MM.1S (cell line): ENCODE results near the gene RETSAT.

Experiments
- DNase-seq: peaks from one replicate; pipeline ENCODE4 v3.0.0-alpha.2; 2015
- H2AFZ ChIP-seq: fragments of 300-600 bp; sonication (generic); 2 replicates; pipeline ENCODE4 v1.6.0; 2016; ENCODE audit warnings: antibody characterized with exemption, low read length
- H3F3A ChIP-seq: fragments of 300-600 bp; sonication (generic); 2 replicates; pipeline ENCODE4 v1.6.1; 2016; ENCODE audit warnings: mild to moderate bottlenecking, antibody characterized with exemption, low read length, moderate library complexity, mixed read lengths; ENCODE audit not compliant: insufficient read depth
- H3K27ac ChIP-seq: fragments of 300-600 bp; sonication (generic); 2 replicates; pipeline ENCODE4 v1.5.1; 2016; ENCODE audit warnings: mild to moderate bottlenecking, low read length
- H3K27me3 ChIP-seq: fragments of 300-600 bp; sonication (generic); replicated peaks from 2 replicates; pipeline ENCODE4 v1.6.0; 2016; ENCODE audit warnings: low read length; ENCODE audit not compliant: insufficient read depth
- H3K36me3 ChIP-seq: fragments of 300-600 bp; sonication (generic); replicated peaks from 2 replicates; pipeline ENCODE4 v1.6.1; 2016; ENCODE audit warnings: mild to moderate bottlenecking, low read length, mixed read lengths; ENCODE audit not compliant: insufficient read depth
- H3K4me1 ChIP-seq: fragments of 300-600 bp; sonication (generic); 2 replicates; pipeline ENCODE4 v1.6.1; 2016; ENCODE audit warnings: low read length, mixed read lengths
- H3K4me2 ChIP-seq: fragments of 300-600 bp; sonication (generic); 2 replicates; pipeline ENCODE4 v1.6.0; 2016; ENCODE audit warnings: low read depth, low read length
- H3K4me3 ChIP-seq: fragments of 300-600 bp; sonication (generic); 2 replicates; pipeline ENCODE4 v1.5.1; 2016; ENCODE audit warnings: low read length, mixed read lengths
- H3K79me2 ChIP-seq: fragments of 300-600 bp; sonication (generic); 2 replicates; pipeline ENCODE4 v1.6.1; 2016; ENCODE audit warnings: mixed run types, low read length, mixed read lengths
- H3K9ac ChIP-seq: fragments of 300-600 bp; sonication (generic); 2 replicates; pipeline ENCODE4 v1.6.1; 2016; ENCODE audit warnings: low read length, mixed read lengths
- H3K9me2 ChIP-seq: fragments of 300-600 bp; sonication (generic); replicated peaks from 2 replicates; pipeline ENCODE4 v1.6.1; 2016; ENCODE audit warnings: mild to moderate bottlenecking, low read length, mixed read lengths; ENCODE audit not compliant: insufficient read depth
- H3K9me3 ChIP-seq: fragments of 300-600 bp; sonication (generic); replicated peaks from 2 replicates; pipeline ENCODE4 v1.6.1; 2016; ENCODE audit warnings: mild to moderate bottlenecking, low read length, mixed read lengths; ENCODE audit not compliant: insufficient read depth
- H4K20me1 ChIP-seq: fragments of 300-600 bp; sonication (generic); 2 replicates; pipeline ENCODE4 v1.6.1; 2016; ENCODE audit warnings: mild to moderate bottlenecking, low read length, moderate library complexity, mixed read lengths; ENCODE audit not compliant: insufficient read depth
- EZH2 ChIP-seq: fragments of 300-600 bp; sonication (generic); optimal IDR thresholded peaks from 2 replicates; pipeline ENCODE3; 2017; ENCODE audit warnings: low read depth, mild to moderate bottlenecking, antibody characterized with exemption, low read length, mixed read lengths
- EZH2phosphoT487 ChIP-seq: fragments of 300-600 bp; sonication (generic); IDR thresholded peaks from 2 replicates; pipeline ENCODE4 v1.6.1; 2018; ENCODE audit warnings: antibody characterized with exemption, low read length
- TF ChIP-seq, protein P1 (sequence below): fragments of 300-600 bp; sonication (generic); IDR thresholded peaks from 2 replicates; pipeline ENCODE4 v1.5.1; 2016; ENCODE audit warnings: antibody characterized with exemption, low read length, mixed read lengths

Gene RETSAT

DNA sequence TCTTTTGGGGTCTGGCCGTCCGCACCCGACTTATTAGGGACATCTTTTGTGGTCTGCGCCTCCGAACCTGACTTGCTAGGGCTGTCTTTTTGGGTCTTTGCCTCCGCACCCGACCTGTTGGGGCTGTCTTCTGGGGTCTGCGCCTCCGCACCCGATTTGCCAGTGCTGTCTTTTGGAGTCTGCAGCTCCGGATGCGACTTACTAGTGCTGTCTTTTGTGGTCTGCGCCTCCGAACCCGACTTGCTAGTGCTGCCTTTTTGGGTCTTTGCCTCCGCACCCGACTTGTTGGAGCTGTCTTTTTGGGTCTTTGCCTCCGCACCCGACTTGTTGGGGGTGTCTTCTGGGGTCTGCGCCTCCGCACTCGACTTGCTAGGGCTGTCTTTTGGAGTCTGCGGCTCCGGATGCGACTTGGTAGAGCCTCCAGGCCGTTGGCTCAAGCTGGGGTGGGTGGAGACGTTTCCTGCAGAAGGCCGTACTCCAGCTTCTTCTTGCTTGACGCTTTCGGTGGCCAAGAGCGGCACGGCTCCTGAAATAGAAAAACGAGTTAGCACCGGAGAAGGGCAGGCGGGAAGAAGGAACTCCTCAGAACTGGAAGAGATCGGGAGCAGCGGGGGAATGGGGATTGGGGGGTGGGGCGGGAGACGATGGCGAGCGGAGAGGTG, 27.0 kb downstream of the RETSAT start:
- Histone ChIP-seq H3K27ac (peak overlapping the region; percentile 96; the same call in 1 of the 2 replicates), H3K4me1 (peaks cover 16% of the 10 kb centered on the region), H3K27me3 (no peaks in the 10 kb centered on the region), H3K36me3 (0 out of 2 replicates have a peak, but pooled peaks cover 9% of the 10 kb centered on the region), H3K9me3 (no peaks in the 10 kb centered on the region), H2AFZ (peak overlapping the region; percentile 46), H3K4me3 (peak overlapping the region; percentile 98), H3K9me2 (no peaks in the 10 kb centered on the region), H4K20me1 (peaks cover 17% of the 10 kb centered on the region), H3K4me2 (peak overlapping the region; percentile 93), H3F3A (peaks cover 18% of the 10 kb centered on the region; the same call in 1 of the 2 replicates), H3K9ac (peak overlapping the region; percentile 98), H3K79me2 (peaks cover 56% of the 10 kb centered on the region)
- DNase-seq, result peak; percentile 57
- TF ChIP-seq, protein P1, sequence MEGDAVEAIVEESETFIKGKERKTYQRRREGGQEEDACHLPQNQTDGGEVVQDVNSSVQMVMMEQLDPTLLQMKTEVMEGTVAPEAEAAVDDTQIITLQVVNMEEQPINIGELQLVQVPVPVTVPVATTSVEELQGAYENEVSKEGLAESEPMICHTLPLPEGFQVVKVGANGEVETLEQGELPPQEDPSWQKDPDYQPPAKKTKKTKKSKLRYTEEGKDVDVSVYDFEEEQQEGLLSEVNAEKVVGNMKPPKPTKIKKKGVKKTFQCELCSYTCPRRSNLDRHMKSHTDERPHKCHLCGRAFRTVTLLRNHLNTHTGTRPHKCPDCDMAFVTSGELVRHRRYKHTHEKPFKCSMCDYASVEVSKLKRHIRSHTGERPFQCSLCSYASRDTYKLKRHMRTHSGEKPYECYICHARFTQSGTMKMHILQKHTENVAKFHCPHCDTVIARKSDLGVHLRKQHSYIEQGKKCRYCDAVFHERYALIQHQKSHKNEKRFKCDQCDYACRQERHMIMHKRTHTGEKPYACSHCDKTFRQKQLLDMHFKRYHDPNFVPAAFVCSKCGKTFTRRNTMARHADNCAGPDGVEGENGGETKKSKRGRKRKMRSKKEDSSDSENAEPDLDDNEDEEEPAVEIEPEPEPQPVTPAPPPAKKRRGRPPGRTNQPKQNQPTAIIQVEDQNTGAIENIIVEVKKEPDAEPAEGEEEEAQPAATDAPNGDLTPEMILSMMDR, result no peak
- no peak for TF ChIP-seq EZH2phosphoT487
- TF ChIP-seq EZH2, result no peak

DNA sequence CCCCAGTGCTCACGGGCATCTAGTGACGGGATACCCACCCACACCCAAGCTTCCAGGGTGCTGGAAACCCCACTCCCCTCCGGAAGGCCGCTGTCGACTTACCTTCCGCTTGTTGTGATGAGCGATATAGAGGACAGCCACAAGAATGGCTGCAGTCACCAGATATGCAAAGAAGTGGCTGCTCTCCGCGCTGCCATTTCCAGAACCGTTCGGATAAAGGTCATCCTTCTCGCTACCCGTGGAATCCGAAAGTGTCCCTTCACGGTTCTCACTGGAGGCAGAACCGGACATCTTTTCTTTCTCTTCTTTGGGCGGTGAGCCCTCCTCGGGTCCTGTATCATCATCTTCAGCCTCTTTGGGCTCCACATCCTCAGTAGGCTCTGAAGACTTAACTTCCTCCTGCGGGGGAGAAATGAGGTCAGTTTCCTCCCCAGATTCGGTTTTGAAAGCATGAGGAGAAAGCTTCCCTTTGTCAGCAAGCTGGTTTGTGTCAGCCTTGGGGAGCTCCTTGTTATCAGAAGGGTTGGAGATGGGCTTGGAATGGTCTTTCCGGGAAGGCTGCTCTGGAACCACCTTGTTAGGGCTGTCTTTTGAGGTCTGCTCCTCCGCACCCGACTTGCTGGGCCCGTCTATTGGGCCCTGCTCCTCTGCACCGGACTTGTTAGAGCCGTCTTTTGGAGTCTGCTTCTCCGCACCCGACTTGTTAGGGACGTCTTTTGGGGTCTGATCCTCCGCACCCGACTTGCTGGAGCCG, 27.7 kb downstream of the RETSAT start:
- H3F3A ChIP-seq, result peaks cover 18% of the 10 kb centered on the region; the same call in 1 of the 2 replicates
- H3K9ac ChIP-seq, result peak overlapping the region; percentile 98
- no peaks in the 10 kb centered on the region for H3K9me2 ChIP-seq
- H3K9me3 ChIP-seq, result no peaks in the 10 kb centered on the region
- peak overlapping the region; percentile 93 for H3K4me2 ChIP-seq
- peaks cover 63% of the 10 kb centered on the region for H3K79me2 ChIP-seq
- H3K27me3 ChIP-seq, result no peaks in the 10 kb centered on the region
- peak; percentile 66 for DNase-seq
- H3K4me3 ChIP-seq, result peak overlapping the region; percentile 98
- H2AFZ ChIP-seq, result peak overlapping the region; percentile 46; the same call in 1 of the 2 replicates
- H3K4me1 ChIP-seq, result peaks cover 16% of the 10 kb centered on the region
- TF ChIP-seq, protein P1, result no peak
- no peak for TF ChIP-seq EZH2phosphoT487
- H3K27ac ChIP-seq, result peak overlapping the region; percentile 96; the same call in 1 of the 2 replicates
- 0 out of 2 replicates have a peak, but pooled peaks cover 11% of the 10 kb centered on the region for H3K36me3 ChIP-seq
- H4K20me1 ChIP-seq, result peaks cover 17% of the 10 kb centered on the region

DNA sequence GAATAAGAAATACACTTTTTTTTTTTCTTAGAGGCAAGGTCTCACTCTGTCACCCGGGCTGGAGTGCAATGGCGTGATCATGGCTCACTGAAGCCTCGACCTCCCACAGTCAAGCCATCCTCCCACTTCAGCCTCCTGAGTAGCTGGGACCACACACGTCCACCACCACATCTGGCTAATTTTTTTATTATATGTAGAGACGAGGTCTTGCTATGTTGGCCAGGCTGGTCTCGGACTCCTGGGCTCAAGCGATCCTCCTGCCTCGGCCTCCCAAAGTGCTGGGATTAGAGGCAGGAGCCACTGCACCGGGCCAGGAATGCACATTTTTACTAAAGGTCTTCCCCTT, 28.9 kb downstream of the RETSAT start:
- H3K36me3 ChIP-seq, result 0 out of 2 replicates have a peak, but pooled peaks cover 16% of the 10 kb centered on the region
- H2AFZ ChIP-seq, result no peak overlapping the region
- H3K27me3 ChIP-seq, result no peaks in the 10 kb centered on the region
- H4K20me1 ChIP-seq, result peaks cover 17% of the 10 kb centered on the region
- peak overlapping the region; percentile 98 for H3K4me3 ChIP-seq
- H3K9ac ChIP-seq, result peak overlapping the region; percentile 98; the same call in 1 of the 2 replicates
- peaks cover 75% of the 10 kb centered on the region for H3K79me2 ChIP-seq
- H3K4me1 ChIP-seq, result peaks cover 16% of the 10 kb centered on the region
- H3F3A ChIP-seq, result peaks cover 18% of the 10 kb centered on the region; the same call in 1 of the 2 replicates
- no peaks in the 10 kb centered on the region for H3K9me2 ChIP-seq
- H3K4me2 ChIP-seq, result peak overlapping the region; percentile 93
- no peak overlapping the region for H3K27ac ChIP-seq
- TF ChIP-seq EZH2, result no peak
- TF ChIP-seq, protein P1, result no peak
- no peak for TF ChIP-seq EZH2phosphoT487
- DNase-seq, result no peak
- no peaks in the 10 kb centered on the region for H3K9me3 ChIP-seq
